ENCODE results near the gene RNF39. TPM values are rescaled to one million over a fixed set of nuclear protein-coding genes. Genes with fewer than 3 reads are reported as not detected.

The RNF39 gene
- total and polyA plus RNA-seq, 2 of the 13 experiments (the other 11 are each of a cell fraction or from before 2014, with no cell fraction given): 0.13 to 1.8 TPM

- no peak for TF ChIP-seq ZBED4 (CRISPR knock-in tag; IDR thresholded peaks at IDR 0.05; ENCODE audit: borderline replicate concordance)
- TF ChIP-seq SUZ12 (IDR thresholded peaks at IDR 0.05; ENCODE audit: low read depth, low read length): no peak
- no peak for TF ChIP-seq IRF1 (CRISPR knock-in tag; IDR thresholded peaks at IDR 0.05; ENCODE audit: low read depth)
- no peak for TF ChIP-seq RFXANK (CRISPR knock-in tag; IDR thresholded peaks at IDR 0.05)
- no peak for TF ChIP-seq ADNP (CRISPR knock-in tag; IDR thresholded peaks at IDR 0.05)
- TF ChIP-seq ZNF891 (CRISPR knock-in tag; IDR thresholded peaks at IDR 0.05): no peak
- TF ChIP-seq RERE (CRISPR knock-in tag; IDR thresholded peaks at IDR 0.05; ENCODE audit: low read depth): no peak
- TF ChIP-seq, protein P1, sequence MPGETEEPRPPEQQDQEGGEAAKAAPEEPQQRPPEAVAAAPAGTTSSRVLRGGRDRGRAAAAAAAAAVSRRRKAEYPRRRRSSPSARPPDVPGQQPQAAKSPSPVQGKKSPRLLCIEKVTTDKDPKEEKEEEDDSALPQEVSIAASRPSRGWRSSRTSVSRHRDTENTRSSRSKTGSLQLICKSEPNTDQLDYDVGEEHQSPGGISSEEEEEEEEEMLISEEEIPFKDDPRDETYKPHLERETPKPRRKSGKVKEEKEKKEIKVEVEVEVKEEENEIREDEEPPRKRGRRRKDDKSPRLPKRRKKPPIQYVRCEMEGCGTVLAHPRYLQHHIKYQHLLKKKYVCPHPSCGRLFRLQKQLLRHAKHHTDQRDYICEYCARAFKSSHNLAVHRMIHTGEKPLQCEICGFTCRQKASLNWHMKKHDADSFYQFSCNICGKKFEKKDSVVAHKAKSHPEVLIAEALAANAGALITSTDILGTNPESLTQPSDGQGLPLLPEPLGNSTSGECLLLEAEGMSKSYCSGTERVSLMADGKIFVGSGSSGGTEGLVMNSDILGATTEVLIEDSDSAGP (CRISPR knock-in tag; IDR thresholded peaks at IDR 0.05; ENCODE audit: borderline replicate concordance): no peak
- TF ChIP-seq THAP11 (CRISPR knock-in tag; IDR thresholded peaks at IDR 0.05): no peak
- no peak for TF ChIP-seq ZNF205 (CRISPR knock-in tag; IDR thresholded peaks at IDR 0.05)
- TF ChIP-seq CBX2 (IDR thresholded peaks at IDR 0.05; ENCODE audit: low read depth, low read length): no peak
- TF ChIP-seq CBX2 (CRISPR knock-in tag; IDR thresholded peaks at IDR 0.05; ENCODE audit: low read depth): no peak
- no peak for TF ChIP-seq HNRNPH1 (optimal IDR thresholded peaks at IDR 0.05; ENCODE audit: low read depth, low read length)
These were observed 37.6 kb upstream of the RNF39 start, which contains the start of gene TRIM31 (continued) for GRCh38 chr6:30113003-30113759.

Data from HepG2 (cell line).